WTC11 (cell line): ENCODE measurements around the gene ATR.

ENCODE experiments used
- KAT7 ChIP-seq: sonication (generic); formaldehyde crosslinking; IDR thresholded peaks from 2 replicates; pipeline ENCODE4 v1.8.1; 2023; ENCODE audit warnings: missing genetic modification reagents, mild to moderate bottlenecking, borderline replicate concordance
- NR2C2 ChIP-seq: sonication (generic); formaldehyde crosslinking; IDR thresholded peaks from 2 replicates; pipeline ENCODE4 v1.8.0; 2022; ENCODE audit warnings: mild to moderate bottlenecking, missing genetic modification reagents
- RELA ChIP-seq: sonication (generic); formaldehyde crosslinking; IDR thresholded peaks from 2 replicates; pipeline ENCODE4 v1.8.1; 2022; ENCODE audit warnings: missing genetic modification reagents, mild to moderate bottlenecking, borderline replicate concordance
- TF ChIP-seq, protein P1 (sequence below): fragments of 200-600 bp; IDR thresholded peaks from 2 replicates; pipeline ENCODE4 v1.8.0; 2022; ENCODE audit warnings: antibody characterized with exemption
- TF ChIP-seq, protein P2 (sequence below): sonication (generic); formaldehyde crosslinking; IDR thresholded peaks from 2 replicates; pipeline ENCODE4 v1.8.0; 2022; ENCODE audit warnings: mild to moderate bottlenecking, missing genetic modification reagents

DNA sequence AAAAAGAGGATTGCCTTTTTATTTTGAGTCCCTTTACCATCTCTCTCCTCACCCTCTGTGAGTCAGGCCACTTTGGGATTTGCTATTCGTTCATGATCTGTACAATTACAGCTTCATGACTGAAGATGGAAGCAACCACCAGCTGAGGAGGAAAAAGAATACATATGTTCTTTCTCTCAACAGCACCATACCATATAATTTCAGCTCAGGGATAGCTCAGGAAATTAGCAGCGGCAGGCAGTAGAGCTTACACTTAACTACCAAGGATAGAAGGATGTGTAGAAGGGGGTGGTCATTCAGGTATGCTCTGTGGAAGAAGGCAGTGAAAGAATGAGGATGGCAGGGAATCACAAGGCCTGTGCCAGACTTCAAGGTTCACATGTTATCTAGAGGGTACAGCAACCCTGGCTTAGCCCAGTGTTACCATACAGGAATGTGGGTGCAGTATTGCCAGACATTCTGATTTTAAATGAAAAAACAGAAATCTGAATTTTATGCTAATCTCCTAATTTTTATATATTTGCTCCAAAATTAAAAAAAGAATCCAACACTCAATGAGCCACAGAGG, 35.6 kb upstream of the ATR start:
- TF ChIP-seq NR2C2 (CRISPR knock-in tag) (no peak), KAT7 (CRISPR knock-in tag) (no peak), RELA (CRISPR knock-in tag) (no peak)
- TF ChIP-seq, protein P1, sequence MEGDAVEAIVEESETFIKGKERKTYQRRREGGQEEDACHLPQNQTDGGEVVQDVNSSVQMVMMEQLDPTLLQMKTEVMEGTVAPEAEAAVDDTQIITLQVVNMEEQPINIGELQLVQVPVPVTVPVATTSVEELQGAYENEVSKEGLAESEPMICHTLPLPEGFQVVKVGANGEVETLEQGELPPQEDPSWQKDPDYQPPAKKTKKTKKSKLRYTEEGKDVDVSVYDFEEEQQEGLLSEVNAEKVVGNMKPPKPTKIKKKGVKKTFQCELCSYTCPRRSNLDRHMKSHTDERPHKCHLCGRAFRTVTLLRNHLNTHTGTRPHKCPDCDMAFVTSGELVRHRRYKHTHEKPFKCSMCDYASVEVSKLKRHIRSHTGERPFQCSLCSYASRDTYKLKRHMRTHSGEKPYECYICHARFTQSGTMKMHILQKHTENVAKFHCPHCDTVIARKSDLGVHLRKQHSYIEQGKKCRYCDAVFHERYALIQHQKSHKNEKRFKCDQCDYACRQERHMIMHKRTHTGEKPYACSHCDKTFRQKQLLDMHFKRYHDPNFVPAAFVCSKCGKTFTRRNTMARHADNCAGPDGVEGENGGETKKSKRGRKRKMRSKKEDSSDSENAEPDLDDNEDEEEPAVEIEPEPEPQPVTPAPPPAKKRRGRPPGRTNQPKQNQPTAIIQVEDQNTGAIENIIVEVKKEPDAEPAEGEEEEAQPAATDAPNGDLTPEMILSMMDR, result no peak
- TF ChIP-seq, protein P2, sequence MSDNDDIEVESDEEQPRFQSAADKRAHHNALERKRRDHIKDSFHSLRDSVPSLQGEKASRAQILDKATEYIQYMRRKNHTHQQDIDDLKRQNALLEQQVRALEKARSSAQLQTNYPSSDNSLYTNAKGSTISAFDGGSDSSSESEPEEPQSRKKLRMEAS (CRISPR knock-in tag), result no peak
